NB4 (cell line): Measurements from ENCODE around the gene KCNG3.

ENCODE experiments used
- CTCF ChIP-seq: IDR thresholded peaks from one replicate; pipeline ENCODE4 v1.5.1; 2012; ENCODE audit warnings: low read depth, low read length
- POLR2A ChIP-seq: IDR thresholded peaks from 2 replicates; pipeline ENCODE4 v1.6.1; 2011; ENCODE audit warnings: mild to moderate bottlenecking; ENCODE audit not compliant: insufficient read length; ENCODE audit errors: extremely low read depth

GRCh38 chr2:42430188-42430587 lies 63.6 kb downstream of the KCNG3 start:
- no peak for TF ChIP-seq CTCF
- no peak for TF ChIP-seq POLR2A
